ENCODE measurements around the gene PRKCZ. TPM values are rescaled to one million over a fixed set of nuclear protein-coding genes. Genes with fewer than 3 reads are reported as not detected.

Gene PRKCZ
- total and polyA plus RNA-seq, 11 donors: 12.5 to 20.7 (median 16.5) TPM

GRCh38 chr1:2001773-2002411, 48.3 kb upstream of the PRKCZ start:
- no peak for TF ChIP-seq CTCF (IDR thresholded peaks at IDR 0.05)
- no peak for TF ChIP-seq POLR2A (IDR thresholded peaks at IDR 0.05)
- intact Hi-C loops (cut with DNase I): no loop called here
- Histone ChIP-seq H3K4me1 (peaks cover 0 to 8% (median 0%) of the 10 kb centered on the region in 12 donors), H3K36me3 (no peaks in the 10 kb centered on the region), H3K27me3 (peaks cover 3 to 57% (median 35%) of the 10 kb centered on the region in 9 donors), H3K27ac (no peak overlapping the region), H3K4me3 (no peak overlapping the region), H3K9me3 (no peaks in the 10 kb centered on the region)
- WGBS, 4 donors: 80 to 83% (median 82%) methylated on average over 13 of the region's 13 CpGs
- DNase-seq (no peak), ATAC-seq (no peak)

GRCh38 chr1:2003541-2004131, 46.6 kb upstream of the PRKCZ start, which contains the start of gene CFAP74:
TSS of gene CFAP74 (minus strand) at chr1:2003786. CDS start at chr1:1990956, 12,830 bp downstream.
- ATAC-seq: peak in 1 of 4 donors; percentile 51
- DNase-seq: peak in 1 of 5 donors; percentile 38
- 5 to 6% (median 6%) methylated on average over 25 to 49 of the region's 49 CpGs for whole genome bisulfite sequencing, 4 donors
- H3K9me3 ChIP-seq: no peaks in the 10 kb centered on the region
- intact Hi-C loops (cut with DNase I): no loop called here
- no peaks in the 10 kb centered on the region for H3K36me3 ChIP-seq
- H3K4me3 ChIP-seq: peak within 1 kb of the TSS in 5 of 12 donors; percentile 6 to 23 (median 12)
- H3K27ac ChIP-seq: no peak within 1 kb of the TSS
- peaks cover 0 to 8% (median 0%) of the 10 kb centered on the region in 12 donors for H3K4me1 ChIP-seq
- TF ChIP-seq CTCF (IDR thresholded peaks at IDR 0.05): no peak
- TF ChIP-seq POLR2A (IDR thresholded peaks at IDR 0.05): no peak
- H3K27me3 ChIP-seq: peaks cover 3 to 54% (median 35%) of the 10 kb centered on the region in 9 donors

- intact Hi-C loops (cut with DNase I): no loop called here
- Histone ChIP-seq H3K27me3 (peaks cover 3 to 65% (median 35%) of the 10 kb centered on the region in 9 donors), H3K4me1 (peaks cover 0 to 8% (median 0%) of the 10 kb centered on the region in 12 donors), H3K27ac (no peak overlapping the region), H3K9me3 (no peaks in the 10 kb centered on the region), H3K4me3 (no peak overlapping the region), H3K36me3 (no peaks in the 10 kb centered on the region)
- WGBS, 4 donors: 69 to 71% (median 71%) methylated on average over 21 of the region's 21 CpGs
- TF ChIP-seq CTCF (IDR thresholded peaks at IDR 0.05): no peak
- no peak for TF ChIP-seq POLR2A (IDR thresholded peaks at IDR 0.05)
- DNase-seq (no peak), ATAC-seq (no peak)
Observed at GRCh38 chr1:2004856-2005255, 45.4 kb upstream of the PRKCZ start.

All from heart left ventricle (tissue), 16 donors.